Amygdala (tissue), 56 donors: Measurements from ENCODE around the gene DDA1.

ENCODE experiments used
- DNase-seq, 56 donors: peaks; one replicate each; lab custom pipeline; 2025; lab: John Stamatoyannopoulos, UW

Gene DDA1

DNA sequence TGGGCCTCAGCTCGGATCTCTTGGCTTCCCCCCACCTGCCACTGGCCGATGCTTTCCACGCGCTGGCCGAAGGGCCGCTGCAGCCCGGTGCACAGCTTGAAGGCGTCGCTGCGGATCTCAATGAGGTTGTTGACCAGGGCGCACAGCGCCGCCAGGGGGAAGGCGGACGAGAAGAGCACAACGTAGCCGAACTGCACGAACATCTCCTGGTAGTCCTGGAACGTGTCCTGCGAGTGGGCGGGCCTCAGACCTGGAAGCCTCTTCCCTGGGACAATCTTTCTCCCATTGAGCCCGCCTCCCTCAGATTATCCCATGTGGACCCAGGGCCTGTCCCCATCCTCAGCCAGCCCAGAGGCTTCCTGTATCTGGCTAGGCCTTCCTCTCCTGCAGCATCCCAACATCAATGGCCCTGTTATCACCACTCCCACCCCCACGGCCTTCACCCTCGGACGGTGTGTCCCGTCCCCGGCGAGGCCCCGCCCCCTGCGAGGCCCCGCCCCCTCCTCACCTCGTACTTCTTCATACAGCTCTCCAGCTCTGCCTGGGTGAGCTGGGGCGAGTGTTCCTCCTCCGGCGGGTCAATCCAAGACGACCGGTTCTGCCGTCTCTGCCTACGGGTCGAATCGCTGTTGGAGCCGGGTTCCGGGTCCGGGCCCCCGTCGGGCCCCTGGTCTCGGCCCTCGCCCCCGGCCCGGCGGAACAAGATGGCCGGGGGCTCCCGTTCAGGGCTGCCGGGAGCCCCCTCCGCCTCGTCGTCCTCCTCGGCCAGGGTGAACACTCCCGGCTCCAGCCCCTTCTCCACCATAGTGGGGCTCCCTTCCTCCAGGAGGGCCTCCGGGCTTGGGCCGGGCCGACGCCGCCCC lies 18.5 kb downstream of the DDA1 start:
- DNase-seq = no peak

- no peak for DNase-seq
Measured at GRCh38 chr19:17328517-17329365, 19.4 kb downstream of the DDA1 start.

DNA sequence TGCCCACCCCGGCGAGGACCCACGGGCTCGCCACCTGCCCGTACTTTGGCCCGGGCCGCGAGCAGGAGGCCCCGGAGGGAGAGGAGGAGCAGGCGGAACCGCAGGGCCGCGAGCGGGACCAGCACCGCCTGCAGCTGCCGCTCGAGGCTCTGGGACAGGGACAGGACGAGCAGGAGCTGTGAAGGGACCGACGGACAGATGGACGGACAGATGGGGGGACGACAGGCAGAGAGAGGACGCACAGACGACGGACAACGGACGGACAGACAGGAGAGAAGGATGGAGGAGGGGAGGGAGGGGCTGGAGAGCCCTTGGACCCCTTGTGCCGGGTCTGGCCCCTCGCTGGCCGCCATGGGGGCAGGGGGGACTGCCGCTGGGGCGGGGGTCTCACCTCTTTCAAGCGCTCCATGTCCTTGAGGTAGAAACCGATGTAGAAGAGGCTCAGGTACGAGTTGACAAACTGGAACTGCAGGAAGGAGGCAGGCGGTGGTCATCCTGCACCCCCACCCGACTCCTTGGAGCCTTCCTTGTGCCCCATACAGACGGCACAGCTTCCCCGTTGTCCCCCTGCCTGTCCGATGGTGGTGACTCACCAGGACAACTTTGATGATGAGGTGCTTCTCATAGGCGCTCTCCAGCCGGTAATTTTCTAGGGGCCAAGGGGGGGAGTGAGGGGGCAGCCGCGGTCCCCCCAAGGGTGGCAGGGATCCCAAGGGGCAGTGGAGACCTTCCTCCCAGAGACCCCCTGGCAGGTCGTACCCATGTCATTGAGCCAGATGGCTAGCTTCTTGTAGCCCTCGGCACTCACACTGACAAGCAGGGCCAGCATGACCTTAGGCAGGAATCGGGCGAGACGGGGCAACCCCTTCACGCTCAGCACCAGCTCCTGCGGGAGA lies 20.3 kb downstream of the DDA1 start:
- no peak for DNase-seq

- DNase-seq = no peak
Measured at GRCh38 chr19:17330262-17331044, 21.1 kb downstream of the DDA1 start.

GRCh38 chr19:17331045-17331558 lies 21.7 kb downstream of the DDA1 start:
- DNase-seq = no peak

DNA sequence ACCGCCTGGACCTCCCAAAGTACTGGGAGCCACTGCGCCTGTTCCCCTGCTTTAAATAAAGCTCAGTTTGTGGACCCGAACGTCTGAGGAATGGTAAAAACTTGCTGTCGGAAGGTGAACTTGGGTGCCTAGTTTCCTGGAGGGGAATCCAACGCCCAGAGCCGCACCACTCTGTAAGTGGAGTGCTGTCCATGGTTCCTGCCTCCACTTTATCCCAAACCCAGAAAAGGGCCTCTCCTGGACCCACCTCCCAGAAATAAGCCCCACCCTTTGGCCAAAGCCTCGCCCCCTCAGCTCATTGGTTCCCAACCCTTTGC lies 23.0 kb downstream of the DDA1 start:
- DNase-seq = no peak

DNA sequence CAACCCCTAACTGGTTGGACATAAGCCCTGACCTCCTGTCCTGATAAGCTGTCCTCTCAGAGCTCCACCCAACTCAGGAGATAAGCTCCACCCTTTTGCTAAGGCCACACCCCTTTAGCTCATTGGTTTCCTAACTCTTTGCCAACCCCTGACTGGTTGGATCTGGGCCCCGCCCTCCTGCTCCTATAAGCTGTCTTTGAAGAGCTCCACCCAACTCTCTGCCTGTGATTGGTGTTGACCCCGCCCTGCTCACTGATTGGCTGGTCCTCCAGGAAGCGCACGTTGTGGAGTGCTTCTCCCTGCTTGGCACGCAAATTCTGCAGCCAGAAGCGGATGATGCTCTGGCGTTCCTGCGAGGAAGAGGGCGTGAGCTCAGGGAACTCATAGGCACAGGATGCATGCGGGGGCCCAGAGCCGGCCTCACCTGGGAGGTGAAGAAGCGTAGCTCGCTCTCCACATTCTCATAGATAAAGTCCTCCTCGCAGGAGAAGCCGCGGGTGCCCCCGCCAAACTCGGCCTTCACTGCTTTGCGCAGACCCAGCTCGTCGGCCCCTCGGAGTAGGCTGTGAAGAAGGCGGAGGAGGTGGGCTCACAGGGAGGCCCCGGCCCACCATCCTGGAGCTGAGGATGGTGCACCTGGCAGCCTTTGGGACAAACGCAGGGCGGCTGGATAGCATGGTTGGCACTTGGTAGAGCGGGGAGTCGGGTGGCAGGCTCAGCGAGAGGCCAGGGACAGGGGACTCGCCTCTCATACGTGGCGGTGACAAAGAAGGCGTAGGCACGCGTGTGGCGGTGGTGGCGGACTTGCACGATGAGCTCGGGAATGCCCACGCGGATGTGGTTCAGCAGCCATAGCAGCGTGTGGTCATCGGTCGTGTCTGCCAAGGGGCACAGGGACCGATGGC lies 23.6 kb downstream of the DDA1 start:
- peak in 29 of 56 donors; percentile 6 to 83 (median 41) for DNase-seq

GRCh38 chr19:17333611-17334413 lies 24.4 kb downstream of the DDA1 start:
- peak in 15 of 56 donors; percentile 15 to 49 (median 30) for DNase-seq

GRCh38 chr19:17334414-17335409 lies 25.3 kb downstream of the DDA1 start, which contains the start of gene ANO8:
Gene ANO8, minus strand, starts transcription at chr19:17334855. Its CDS starts 185 bp downstream, at chr19:17334670.
- peak in 55 of 56 donors; percentile 70 to 96 (median 90) for DNase-seq

GRCh38 chr19:17335575-17335974 lies 26.2 kb downstream of the DDA1 start:
- peak in 1 of 56 donors; percentile 26 for DNase-seq

DNA sequence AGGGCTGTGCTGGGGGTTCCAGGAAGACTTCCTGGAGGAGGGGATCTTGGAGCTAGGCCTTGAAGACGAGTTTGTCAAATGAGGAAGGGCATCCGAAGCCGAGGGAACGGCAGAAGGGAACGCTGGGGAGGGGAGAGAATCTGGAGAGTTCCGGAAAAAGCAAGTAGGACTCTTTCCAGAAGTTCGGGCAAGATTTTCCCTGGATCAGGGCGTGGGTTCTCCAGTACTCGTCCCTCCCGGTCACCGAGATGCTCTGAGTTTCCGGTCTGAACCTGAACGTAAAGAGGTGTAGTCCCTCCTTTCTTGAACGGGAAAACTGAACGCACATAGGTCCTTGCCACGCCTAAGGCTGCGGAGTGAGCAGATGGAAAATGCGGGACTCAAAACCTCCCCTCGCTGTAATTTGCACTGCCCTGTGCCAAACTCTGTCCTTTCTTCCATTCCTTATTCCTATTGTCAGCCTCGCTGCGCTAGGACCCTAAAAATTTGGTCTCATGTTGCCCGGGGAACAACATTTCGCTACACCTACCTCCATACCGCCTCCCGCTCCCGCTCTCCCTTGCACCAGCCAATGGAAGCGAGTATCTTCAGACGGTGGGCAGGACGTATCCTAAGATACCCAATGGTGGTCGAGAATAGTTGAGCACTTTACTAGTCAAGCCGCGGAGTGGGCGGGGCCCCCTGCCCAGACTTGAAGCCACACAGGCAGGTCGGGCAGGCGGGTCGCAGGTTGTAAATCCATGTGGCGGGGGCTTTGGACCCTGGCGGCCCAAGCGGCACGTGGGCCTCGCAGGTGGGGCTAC lies 27.7 kb downstream of the DDA1 start, which contains the start of gene GTPBP3:
Gene GTPBP3 (plus strand): TSS at position 682 of the 803 bp plus-strand sequence. CDS start 59 bp downstream, at position 741.
- DNase-seq = peak; percentile 32 to 99 (median 94)

GRCh38 chr19:17337675-17338432 lies 28.5 kb downstream of the DDA1 start:
- no peak for DNase-seq

DNA sequence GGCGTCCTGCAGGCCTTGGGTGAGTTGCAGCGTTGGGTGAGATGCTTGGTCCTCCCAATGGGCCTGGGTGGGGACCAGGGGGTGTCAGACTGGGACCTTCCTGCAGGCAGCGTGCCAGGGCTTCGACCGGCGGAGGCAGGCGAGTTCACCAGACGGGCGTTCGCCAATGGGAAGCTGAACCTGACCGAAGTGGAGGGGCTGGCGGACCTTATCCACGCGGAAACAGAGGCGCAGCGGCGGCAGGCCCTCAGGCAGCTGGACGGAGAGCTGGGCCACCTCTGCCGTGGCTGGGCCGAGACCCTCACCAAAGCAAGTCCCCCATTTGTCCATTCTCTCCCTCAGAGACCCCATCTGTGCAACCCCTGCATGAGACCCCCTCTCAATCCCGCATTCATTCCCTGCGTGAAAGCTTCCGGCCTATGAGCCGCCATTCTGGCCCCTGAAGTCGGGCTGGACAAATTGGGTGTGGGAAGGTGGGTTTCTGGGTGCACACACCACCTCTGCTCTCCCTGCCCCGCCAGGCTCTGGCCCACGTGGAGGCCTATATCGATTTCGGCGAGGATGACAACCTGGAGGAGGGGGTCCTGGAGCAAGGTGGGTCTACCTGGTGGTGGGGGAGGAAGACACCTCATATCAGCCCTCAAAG lies 29.2 kb downstream of the DDA1 start:
- no peak for DNase-seq
